Right lobe of liver (tissue), 6 donors: ENCODE results near the gene PLCB1. TPM values are rescaled to one million over a fixed set of nuclear protein-coding genes. Genes with fewer than 3 reads are reported as not detected.

Experiments used
- ATAC-seq, 4 donors: fragments of 200-7000 bp; cut with Tn5 transposase; one replicate each; pipeline ENCODE4 v1.9.1; 2020; ENCODE audit warnings: mild to moderate bottlenecking in 4 of 4, moderate library complexity in 4 of 4
- DNase-seq, 3 donors: peaks; one replicate each; pipeline ENCODE4 v3.0.0-alpha.2; 2020
- H3K27ac ChIP-seq, 3 donors: fragments of 200-600 bp; one replicate each; pipeline ENCODE4 v1.8.0; 2022
- H3K27me3 ChIP-seq, 2 donors: fragments of 200-600 bp; one replicate each; pipeline ENCODE4 v1.8.0; 2022
- H3K36me3 ChIP-seq, 4 donors: fragments of 200-600 bp; sonication (generic) in 1 of 4; one replicate each; pipeline versions ENCODE4 v1.5.1 to v1.8.0; 2017 to 2022; ENCODE audit warnings: control low read depth in 1 of 4
- H3K4me1 ChIP-seq, 4 donors: fragments of 200-600 bp; sonication (generic) in 1 of 4; one replicate each; pipeline versions ENCODE4 v1.5.1 to v1.8.0; 2017 to 2022; ENCODE audit warnings: control low read depth in 1 of 4
- H3K4me3 ChIP-seq, 3 donors: fragments of 200-600 bp; one replicate each; pipeline ENCODE4 v1.8.0; 2022
- H3K9me3 ChIP-seq, 4 donors: fragments of 200-600 bp; sonication (generic) in 1 of 4; one replicate each; pipeline versions ENCODE4 v1.5.1 to v1.8.0; 2017 to 2022; ENCODE audit warnings: control low read depth in 1 of 4
- POLR2A ChIP-seq: fragments of 450-650 bp; IDR thresholded peaks from one replicate; pipeline ENCODE4 v1.6.1; 2017; ENCODE audit warnings: antibody characterized with exemption, mild to moderate bottlenecking
- WGBS: methylation state at CpG from one replicate; pipeline ENCODE4 v1.1.6; 2018; ENCODE audit warnings: low coverage, low lambda C conversion rate; ENCODE audit not compliant: insufficient coverage; ENCODE audit errors: missing lambda C conversion rate; 5-methylcytosine and 5-hydroxymethylcytosine counted together
- intact Hi-C, 2 donors: fragments of 100-400 bp; cut with DNase I; formaldehyde crosslinking; loops; one replicate each; pipeline versions ENCODE4 v1.11.2 to v1.14.1; 2022
- total RNA-seq, 6 experiments: library from RNA; depleted of rRNA in 2 of 6; stranded (reverse); fragments of >200 nt in 2 of 6; fragmentation: NEBNext Ultra II Directional in 3 of 6; extraction: Animal tissue kit (Norgen Biotek cat#: 25700) in 3 of 6; gene quantifications; one replicate each; pipeline versions ENCODE4 v1.1.0 to v1.2.4, GENCODE V29; 2016 to 2023
- TF ChIP-seq, protein P1 (sequence below), 4 donors: fragments of 200-600 bp in 3 of 4; fragments of 450-650 bp in 1 of 4; IDR thresholded peaks; one replicate each; pipeline versions ENCODE4 v1.5.1 to v1.8.0; 2016 to 2022; ENCODE audit warnings: antibody characterized with exemption in 4 of 4, mild to moderate bottlenecking in 2 of 4
- donor health status: DM: no; HTN: yes; CAD: no.
- donor health status: DM: no; HTN: no; CAD: no.
- donor health status: DM: no; HTN: no; CAD: no.
- donor health status: DM: no; HTN: yes; CAD: no.
- donor health status: DM: no; HTN: yes; CAD: no.

The PLCB1 gene
- total RNA-seq, 6 experiments from 2014 or later: 5.0 to 9.9 (median 5.7) TPM

GRCh38 chr20:8476021-8476420 lies 344.0 kb downstream of the PLCB1 start:
- Histone ChIP-seq H3K9me3 (no peaks in the 10 kb centered on the region), H3K36me3 (no peaks in the 10 kb centered on the region), H3K4me3 (no peak overlapping the region), H3K4me1 (no peaks in the 10 kb centered on the region), H3K27me3 (no peaks in the 10 kb centered on the region), H3K27ac (no peak overlapping the region)
- intact Hi-C loops: no loop called here
- WGBS: 52% methylated on average over 2 of the region's 2 CpGs
- TF ChIP-seq POLR2A: no peak
- TF ChIP-seq, protein P1, sequence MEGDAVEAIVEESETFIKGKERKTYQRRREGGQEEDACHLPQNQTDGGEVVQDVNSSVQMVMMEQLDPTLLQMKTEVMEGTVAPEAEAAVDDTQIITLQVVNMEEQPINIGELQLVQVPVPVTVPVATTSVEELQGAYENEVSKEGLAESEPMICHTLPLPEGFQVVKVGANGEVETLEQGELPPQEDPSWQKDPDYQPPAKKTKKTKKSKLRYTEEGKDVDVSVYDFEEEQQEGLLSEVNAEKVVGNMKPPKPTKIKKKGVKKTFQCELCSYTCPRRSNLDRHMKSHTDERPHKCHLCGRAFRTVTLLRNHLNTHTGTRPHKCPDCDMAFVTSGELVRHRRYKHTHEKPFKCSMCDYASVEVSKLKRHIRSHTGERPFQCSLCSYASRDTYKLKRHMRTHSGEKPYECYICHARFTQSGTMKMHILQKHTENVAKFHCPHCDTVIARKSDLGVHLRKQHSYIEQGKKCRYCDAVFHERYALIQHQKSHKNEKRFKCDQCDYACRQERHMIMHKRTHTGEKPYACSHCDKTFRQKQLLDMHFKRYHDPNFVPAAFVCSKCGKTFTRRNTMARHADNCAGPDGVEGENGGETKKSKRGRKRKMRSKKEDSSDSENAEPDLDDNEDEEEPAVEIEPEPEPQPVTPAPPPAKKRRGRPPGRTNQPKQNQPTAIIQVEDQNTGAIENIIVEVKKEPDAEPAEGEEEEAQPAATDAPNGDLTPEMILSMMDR (IDR thresholded peaks at IDR 0.05): no peak
- ATAC-seq: peak in 2 of 4 donors; percentile 18 to 33
- no peak for DNase-seq

DNA sequence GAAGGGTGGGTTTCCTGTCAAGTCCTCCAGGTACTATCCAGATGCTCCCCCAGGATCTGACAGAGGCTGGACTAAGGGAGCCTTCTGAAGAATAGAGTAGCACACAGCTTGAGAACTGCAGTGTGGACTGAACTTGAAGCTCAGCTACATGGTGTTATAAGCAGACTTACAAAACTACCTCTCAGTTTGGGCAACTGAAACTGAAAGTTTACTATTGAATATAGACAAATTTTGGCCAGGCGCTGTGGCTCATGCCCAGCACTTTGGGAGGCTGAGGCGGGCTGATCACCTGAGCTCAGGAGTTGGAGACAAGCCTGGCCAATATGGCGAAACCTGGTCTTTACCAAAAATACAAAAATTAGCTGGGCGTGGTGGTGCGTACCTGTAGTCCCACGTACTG lies 348.5 kb downstream of the PLCB1 start:
- DNase-seq: no peak
- no peak overlapping the region for H3K27ac ChIP-seq
- peaks cover 0 to 3% (median 0%) of the 10 kb centered on the region in 4 donors for H3K9me3 ChIP-seq
- H3K4me3 ChIP-seq: no peak overlapping the region
- H3K27me3 ChIP-seq: no peaks in the 10 kb centered on the region
- ATAC-seq: no peak
- 85% methylated on average over 6 of the region's 6 CpGs for WGBS
- H3K36me3 ChIP-seq: no peaks in the 10 kb centered on the region
- TF ChIP-seq POLR2A: no peak
- TF ChIP-seq, protein P1 (IDR thresholded peaks at IDR 0.05): no peak
- intact Hi-C loops: no loop called here
- no peaks in the 10 kb centered on the region for H3K4me1 ChIP-seq

- intact Hi-C loops: no loop called here
- Histone ChIP-seq H3K36me3 (no peaks in the 10 kb centered on the region), H3K4me3 (no peak overlapping the region), H3K27ac (no peak overlapping the region), H3K4me1 (no peaks in the 10 kb centered on the region), H3K9me3 (peaks cover 0 to 3% (median 0%) of the 10 kb centered on the region in 4 donors), H3K27me3 (no peaks in the 10 kb centered on the region)
- 72% methylated on average over 6 of the region's 7 CpGs for WGBS
- TF ChIP-seq, protein P1 (IDR thresholded peaks at IDR 0.05): no peak
- no peak for TF ChIP-seq POLR2A
- no peak for DNase-seq
- ATAC-seq: no peak
These were observed 355.6 kb downstream of the PLCB1 start for GRCh38 chr20:8487696-8488095.

DNA sequence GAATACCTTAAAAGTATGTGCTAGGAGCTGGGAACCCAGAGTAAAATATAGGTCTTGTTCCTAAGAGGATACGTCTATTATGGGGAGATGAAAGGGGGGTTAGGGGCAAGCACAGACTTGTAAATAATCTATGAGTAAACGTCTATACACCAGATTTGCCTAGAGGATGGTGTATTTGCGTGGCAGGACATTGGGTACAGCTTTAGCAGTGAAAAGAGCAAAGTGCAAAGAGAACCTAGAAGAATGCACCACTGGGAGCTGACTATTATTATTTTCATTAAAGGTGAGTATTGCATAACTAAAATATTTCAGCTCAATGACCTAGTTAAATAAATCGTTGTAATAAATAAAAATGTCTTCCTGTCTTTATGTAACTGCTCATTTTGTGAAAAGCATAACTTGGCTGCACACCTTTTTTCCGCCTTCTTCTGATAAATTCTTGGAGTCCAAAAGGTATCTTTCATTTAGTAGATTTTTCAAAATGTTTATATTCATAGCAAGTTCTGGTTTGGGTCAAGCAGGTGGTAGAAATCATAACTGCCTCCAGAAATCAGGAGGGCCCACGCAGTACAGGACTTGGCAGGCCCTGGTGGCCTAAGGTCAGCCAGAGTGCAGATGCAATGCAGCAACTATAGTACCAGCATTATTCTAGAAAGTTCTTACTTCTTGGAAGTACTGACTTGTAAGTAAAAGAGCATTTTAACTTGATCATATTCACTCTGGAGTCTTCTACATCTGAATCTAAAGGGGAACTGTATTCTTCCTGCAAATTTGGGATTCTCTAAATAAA lies 357.2 kb downstream of the PLCB1 start:
- DNase-seq: no peak
- no peaks in the 10 kb centered on the region for H3K36me3 ChIP-seq
- 58% methylated on average over 6 of the region's 6 CpGs for WGBS
- intact Hi-C loops: no loop called here
- no peaks in the 10 kb centered on the region for H3K27me3 ChIP-seq
- TF ChIP-seq POLR2A: no peak
- TF ChIP-seq, protein P1 (IDR thresholded peaks at IDR 0.05): no peak
- no peaks in the 10 kb centered on the region for H3K9me3 ChIP-seq
- H3K27ac ChIP-seq: no peak overlapping the region
- H3K4me1 ChIP-seq: no peaks in the 10 kb centered on the region
- ATAC-seq: no peak
- H3K4me3 ChIP-seq: no peak overlapping the region
